VCaP (cell line): Measurements from ENCODE around the gene TNFRSF25.

Source experiments
- H3K27ac ChIP-seq: fragments of 450-650 bp; 2 replicates; pipeline ENCODE4 v1.5.1; 2017
- CTCF ChIP-seq: fragments of 450-650 bp; conservative IDR thresholded peaks from 2 replicates; pipeline ENCODE4 v1.5.1; 2017; ENCODE audit warnings: mild to moderate bottlenecking, moderate library complexity

TNFRSF25 gene

DNA sequence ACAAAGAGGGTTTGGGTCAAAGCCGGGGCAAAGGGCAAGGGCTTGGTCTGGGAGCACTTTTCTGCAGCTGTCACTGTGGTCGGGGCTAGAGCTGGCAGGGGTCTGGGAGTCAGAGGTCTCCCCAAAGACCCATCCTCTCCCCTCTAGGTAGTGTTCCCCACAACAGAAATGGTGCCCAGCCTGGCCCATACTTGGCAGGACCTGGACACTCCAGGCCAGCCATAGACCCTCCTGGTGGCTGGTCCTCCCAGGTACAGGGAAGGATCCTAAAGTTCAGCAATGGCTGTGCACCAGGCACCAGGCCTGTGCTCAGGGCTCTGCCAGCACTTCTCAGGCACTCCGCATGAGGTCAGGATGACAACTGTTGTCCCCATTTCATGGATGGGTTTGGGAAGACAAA, 30.4 kb downstream of the TNFRSF25 start:
- no peak for TF ChIP-seq CTCF
- no peak overlapping the region for H3K27ac ChIP-seq

- no peak overlapping the region for H3K27ac ChIP-seq
- no peak for TF ChIP-seq CTCF
Observed at GRCh38 chr1:6435129-6435528, 30.8 kb downstream of the TNFRSF25 start.

DNA sequence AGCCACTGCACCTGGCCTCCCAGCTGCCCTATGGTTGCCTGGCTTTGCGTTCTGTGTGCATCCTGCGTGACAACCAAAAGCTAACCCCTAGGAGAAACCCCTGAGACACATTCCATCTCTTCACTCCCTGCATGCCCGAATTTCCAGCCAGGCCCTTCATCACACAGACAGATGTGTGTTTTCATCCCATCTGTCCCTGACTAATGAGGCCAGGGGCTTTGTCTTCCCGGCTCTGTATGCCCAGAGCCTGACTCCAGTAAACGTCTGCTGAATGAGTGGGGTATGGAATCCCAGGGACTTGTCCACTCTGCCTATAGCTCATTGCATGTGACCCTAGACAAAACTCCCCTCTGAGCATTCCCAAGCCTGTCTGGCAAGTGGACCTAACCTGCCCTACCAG, 31.8 kb downstream of the TNFRSF25 start:
- H3K27ac ChIP-seq: no peak overlapping the region
- no peak for TF ChIP-seq CTCF

- H3K27ac ChIP-seq: peak overlapping the region; percentile 62; the same call in 1 of the 2 replicates
Observed at GRCh38 chr1:6431645-6432579, 34.1 kb downstream of the TNFRSF25 start.

GRCh38 chr1:6429660-6430411, 36.1 kb downstream of the TNFRSF25 start:
- H3K27ac ChIP-seq: peak overlapping the region; percentile 62; the same call in 1 of the 2 replicates

DNA sequence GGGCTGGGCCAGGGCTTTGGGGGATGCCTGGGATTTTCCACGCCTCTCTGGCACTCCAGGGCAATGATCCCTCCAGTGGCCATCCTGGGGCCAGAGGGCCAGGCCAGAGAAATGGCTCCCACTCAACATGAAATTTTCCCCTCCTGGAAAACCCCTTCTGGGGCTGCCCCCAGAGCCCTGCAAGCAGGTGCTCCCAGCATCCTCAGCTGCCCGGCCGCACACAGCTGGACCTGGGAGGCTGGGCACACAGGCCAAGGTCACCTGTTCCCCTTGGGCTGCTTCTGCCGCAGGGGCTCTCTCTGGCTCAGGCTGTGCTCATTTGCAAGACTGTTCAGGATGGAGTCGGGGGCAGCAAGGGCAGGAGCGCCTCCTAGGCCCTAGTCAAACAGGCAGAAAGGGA, 37.5 kb downstream of the TNFRSF25 start:
- peak overlapping the region; percentile 56 for H3K27ac ChIP-seq

- H3K27ac ChIP-seq: peak overlapping the region; percentile 56
- no peak for TF ChIP-seq CTCF
Observed at GRCh38 chr1:6427441-6428390, 38.3 kb downstream of the TNFRSF25 start.

- TF ChIP-seq CTCF: no peak
- H3K27ac ChIP-seq: peak overlapping the region; percentile 56
Observed at GRCh38 chr1:6426972-6427350, 39.0 kb downstream of the TNFRSF25 start.
